GM19238 (cell line): Measurements from ENCODE around the gene PLPP1.
A peak's percentile ranks its signal among the peaks of the same experiment; 100 is the strongest.
"Not testable (repeated sequence)": the region's sequence is repeated elsewhere in the genome, so short reads cannot be mapped to it uniquely, and the experiment has no call there.

ENCODE experiments used
- DNase-seq: peaks from one replicate; pipeline ENCODE4 v3.0.0; 2011; ENCODE audit warnings: low spot score; ENCODE audit not compliant: insufficient read length

PLPP1 gene

GRCh38 chr5:55546947-55547346, 12.2 kb upstream of the PLPP1 start:
- DNase-seq = no peak

- no peak for DNase-seq
Measured at GRCh38 chr5:55544341-55544740, 9.6 kb upstream of the PLPP1 start.

- no peak for DNase-seq
Measured at GRCh38 chr5:55541056-55541635, 6.4 kb upstream of the PLPP1 start.

- no peak for DNase-seq
Measured at GRCh38 chr5:55540525-55540924, 5.8 kb upstream of the PLPP1 start.

- DNase-seq = no peak
Measured at GRCh38 chr5:55540024-55540423, 5.3 kb upstream of the PLPP1 start.

- peak; percentile 31 for DNase-seq
Measured at GRCh38 chr5:55538661-55539060, 3.9 kb upstream of the PLPP1 start.

- not testable (repeated sequence) for DNase-seq
Measured at GRCh38 chr5:55537315-55537714, 2.6 kb upstream of the PLPP1 start.

GRCh38 chr5:55535199-55535905, 588 bp upstream of the PLPP1 start:
- no peak for DNase-seq

- DNase-seq = peak; percentile 35
Measured at GRCh38 chr5:55533521-55534435, 986 bp downstream of the PLPP1 start.

- DNase-seq = no peak
Measured at GRCh38 chr5:55530669-55531068, 4.1 kb downstream of the PLPP1 start.

GRCh38 chr5:55524816-55525215, 9.9 kb downstream of the PLPP1 start:
- DNase-seq = no peak

- DNase-seq = no peak
Measured at GRCh38 chr5:55523293-55523692, 11.5 kb downstream of the PLPP1 start.

GRCh38 chr5:55521881-55522280, 12.9 kb downstream of the PLPP1 start:
- no peak for DNase-seq

GRCh38 chr5:55520117-55520839, 14.5 kb downstream of the PLPP1 start:
- DNase-seq = no peak

- no peak for DNase-seq
Measured at GRCh38 chr5:55518831-55519390, 15.9 kb downstream of the PLPP1 start.

- DNase-seq = no peak
Measured at GRCh38 chr5:55517804-55518203, 17.0 kb downstream of the PLPP1 start.

GRCh38 chr5:55511010-55511409, 23.8 kb downstream of the PLPP1 start:
- no peak for DNase-seq

- no peak for DNase-seq
Measured at GRCh38 chr5:55510523-55510880, 24.3 kb downstream of the PLPP1 start.

GRCh38 chr5:55509796-55510522, 24.8 kb downstream of the PLPP1 start:
- DNase-seq = no peak

- no peak for DNase-seq
Measured at GRCh38 chr5:55509097-55509496, 25.7 kb downstream of the PLPP1 start.

GRCh38 chr5:55507574-55507973, 27.2 kb downstream of the PLPP1 start:
- no peak for DNase-seq
